MM.1S (cell line): Measurements from ENCODE around the gene NUBP1.

Experiments used
- DNase-seq: peaks from one replicate; pipeline ENCODE4 v3.0.0-alpha.2; 2015
- H2AFZ ChIP-seq: fragments of 300-600 bp; sonication (generic); 2 replicates; pipeline ENCODE4 v1.6.0; 2016; ENCODE audit warnings: antibody characterized with exemption, low read length
- H3F3A ChIP-seq: fragments of 300-600 bp; sonication (generic); 2 replicates; pipeline ENCODE4 v1.6.1; 2016; ENCODE audit warnings: mild to moderate bottlenecking, antibody characterized with exemption, low read length, moderate library complexity, mixed read lengths; ENCODE audit not compliant: insufficient read depth
- H3K27ac ChIP-seq: fragments of 300-600 bp; sonication (generic); 2 replicates; pipeline ENCODE4 v1.5.1; 2016; ENCODE audit warnings: mild to moderate bottlenecking, low read length
- H3K27me3 ChIP-seq: fragments of 300-600 bp; sonication (generic); replicated peaks from 2 replicates; pipeline ENCODE4 v1.6.0; 2016; ENCODE audit warnings: low read length; ENCODE audit not compliant: insufficient read depth
- H3K36me3 ChIP-seq: fragments of 300-600 bp; sonication (generic); replicated peaks from 2 replicates; pipeline ENCODE4 v1.6.1; 2016; ENCODE audit warnings: mild to moderate bottlenecking, low read length, mixed read lengths; ENCODE audit not compliant: insufficient read depth
- H3K4me1 ChIP-seq: fragments of 300-600 bp; sonication (generic); 2 replicates; pipeline ENCODE4 v1.6.1; 2016; ENCODE audit warnings: low read length, mixed read lengths
- H3K4me2 ChIP-seq: fragments of 300-600 bp; sonication (generic); 2 replicates; pipeline ENCODE4 v1.6.0; 2016; ENCODE audit warnings: low read depth, low read length
- H3K4me3 ChIP-seq: fragments of 300-600 bp; sonication (generic); 2 replicates; pipeline ENCODE4 v1.5.1; 2016; ENCODE audit warnings: low read length, mixed read lengths
- H3K79me2 ChIP-seq: fragments of 300-600 bp; sonication (generic); 2 replicates; pipeline ENCODE4 v1.6.1; 2016; ENCODE audit warnings: mixed run types, low read length, mixed read lengths
- H3K9ac ChIP-seq: fragments of 300-600 bp; sonication (generic); 2 replicates; pipeline ENCODE4 v1.6.1; 2016; ENCODE audit warnings: low read length, mixed read lengths
- H3K9me2 ChIP-seq: fragments of 300-600 bp; sonication (generic); replicated peaks from 2 replicates; pipeline ENCODE4 v1.6.1; 2016; ENCODE audit warnings: mild to moderate bottlenecking, low read length, mixed read lengths; ENCODE audit not compliant: insufficient read depth
- H3K9me3 ChIP-seq: fragments of 300-600 bp; sonication (generic); replicated peaks from 2 replicates; pipeline ENCODE4 v1.6.1; 2016; ENCODE audit warnings: mild to moderate bottlenecking, low read length, mixed read lengths; ENCODE audit not compliant: insufficient read depth
- H4K20me1 ChIP-seq: fragments of 300-600 bp; sonication (generic); 2 replicates; pipeline ENCODE4 v1.6.1; 2016; ENCODE audit warnings: mild to moderate bottlenecking, low read length, moderate library complexity, mixed read lengths; ENCODE audit not compliant: insufficient read depth
- CTCF ChIP-seq: fragments of 300-600 bp; sonication (generic); IDR thresholded peaks from 2 replicates; pipeline ENCODE4 v1.5.1; 2016; ENCODE audit warnings: antibody characterized with exemption, low read length, mixed read lengths
- EZH2 ChIP-seq: fragments of 300-600 bp; sonication (generic); optimal IDR thresholded peaks from 2 replicates; pipeline ENCODE3; 2017; ENCODE audit warnings: low read depth, mild to moderate bottlenecking, antibody characterized with exemption, low read length, mixed read lengths
- EZH2phosphoT487 ChIP-seq: fragments of 300-600 bp; sonication (generic); IDR thresholded peaks from 2 replicates; pipeline ENCODE4 v1.6.1; 2018; ENCODE audit warnings: antibody characterized with exemption, low read length

Gene NUBP1

GRCh38 chr16:10762336-10763016 is 18.8 kb downstream of the NUBP1 start:
- Histone ChIP-seq H3K9ac (no peak overlapping the region), H2AFZ (no peak overlapping the region), H3K4me3 (no peak overlapping the region), H3K9me2 (no peaks in the 10 kb centered on the region), H3F3A (no peaks in the 10 kb centered on the region), H3K4me2 (no peak overlapping the region), H4K20me1 (no peaks in the 10 kb centered on the region), H3K27me3 (no peaks in the 10 kb centered on the region), H3K36me3 (no peaks in the 10 kb centered on the region), H3K27ac (no peak overlapping the region), H3K79me2 (no peaks in the 10 kb centered on the region), H3K4me1 (no peaks in the 10 kb centered on the region), H3K9me3 (no peaks in the 10 kb centered on the region)
- no peak for DNase-seq
- TF ChIP-seq CTCF (no peak), EZH2 (no peak), EZH2phosphoT487 (no peak)

GRCh38 chr16:10763456-10763855 is 19.8 kb downstream of the NUBP1 start:
- H3K9me3 ChIP-seq: no peaks in the 10 kb centered on the region
- H3K4me1 ChIP-seq: no peaks in the 10 kb centered on the region
- H3K4me2 ChIP-seq: no peak overlapping the region
- H3K9ac ChIP-seq: no peak overlapping the region
- H3K27me3 ChIP-seq: no peaks in the 10 kb centered on the region
- H3K36me3 ChIP-seq: no peaks in the 10 kb centered on the region
- no peaks in the 10 kb centered on the region for H3K79me2 ChIP-seq
- no peak overlapping the region for H2AFZ ChIP-seq
- no peak for DNase-seq
- H3K27ac ChIP-seq: no peak overlapping the region
- TF ChIP-seq EZH2: no peak
- no peak for TF ChIP-seq CTCF
- TF ChIP-seq EZH2phosphoT487: no peak
- H3K9me2 ChIP-seq: no peaks in the 10 kb centered on the region
- no peaks in the 10 kb centered on the region for H4K20me1 ChIP-seq
- H3K4me3 ChIP-seq: no peak overlapping the region
- no peaks in the 10 kb centered on the region for H3F3A ChIP-seq

- no peaks in the 10 kb centered on the region for H3K4me1 ChIP-seq
- no peaks in the 10 kb centered on the region for H4K20me1 ChIP-seq
- no peaks in the 10 kb centered on the region for H3K9me2 ChIP-seq
- no peaks in the 10 kb centered on the region for H3K36me3 ChIP-seq
- no peak for TF ChIP-seq EZH2phosphoT487
- TF ChIP-seq CTCF: no peak
- TF ChIP-seq EZH2: no peak
- no peaks in the 10 kb centered on the region for H3K9me3 ChIP-seq
- no peaks in the 10 kb centered on the region for H3F3A ChIP-seq
- no peak overlapping the region for H3K4me2 ChIP-seq
- no peak for DNase-seq
- no peaks in the 10 kb centered on the region for H3K27me3 ChIP-seq
- H2AFZ ChIP-seq: no peak overlapping the region
- H3K9ac ChIP-seq: no peak overlapping the region
- no peak overlapping the region for H3K4me3 ChIP-seq
- H3K79me2 ChIP-seq: no peaks in the 10 kb centered on the region
- no peak overlapping the region for H3K27ac ChIP-seq
Observed at GRCh38 chr16:10765772-10766171, 22.1 kb downstream of the NUBP1 start.
